ENCODE data around the gene QRICH1. TPM values are rescaled to one million over a fixed set of nuclear protein-coding genes. Genes with fewer than 3 reads are reported as not detected.

Gene QRICH1
- total RNA-seq, 1 experiment from 2014 or later = 151 TPM

DNA sequence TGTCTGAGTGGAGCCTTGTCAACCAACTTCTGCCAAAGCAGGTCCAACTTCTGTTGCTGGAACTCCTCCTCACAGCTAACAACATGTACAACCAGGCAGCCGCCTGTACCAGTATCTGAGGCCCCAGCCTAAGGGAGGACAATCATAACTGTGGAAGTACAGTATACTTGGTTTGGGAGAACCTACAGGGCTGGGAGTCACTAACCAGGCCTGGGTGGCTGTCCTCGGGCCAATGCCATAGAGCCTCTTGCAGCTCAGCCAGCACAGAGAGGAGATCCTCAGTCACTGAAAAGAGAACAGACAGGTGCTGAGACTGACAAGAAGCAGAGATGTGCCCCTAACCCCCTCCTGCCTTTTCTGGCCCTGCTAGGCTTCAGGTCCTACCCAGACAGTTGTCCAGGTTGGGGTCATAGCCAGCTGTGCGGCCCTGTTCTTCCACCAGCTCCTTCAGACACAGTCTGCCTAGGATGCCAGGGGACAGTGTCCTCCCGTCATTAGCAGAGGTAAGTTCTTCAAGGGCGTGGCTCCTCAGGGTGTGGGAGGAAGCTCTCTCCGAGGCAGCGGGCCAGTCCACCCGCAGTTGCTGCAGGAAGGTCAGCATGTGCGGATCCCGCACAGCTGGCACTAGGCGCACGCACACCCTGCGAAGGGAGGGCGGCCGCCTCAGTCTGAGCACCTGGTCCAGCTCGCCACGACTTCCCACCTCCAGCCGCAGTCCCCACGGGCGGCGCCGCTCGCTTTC lies 76.5 kb downstream of the QRICH1 start:
- Histone ChIP-seq H2BK12ac (ENCODE audit: insufficient read length, low read depth, low read length) (no peak overlapping the region), H3K79me2 (ENCODE audit: insufficient read depth, low read length) (no peaks in the 10 kb centered on the region), H3K18ac (ENCODE audit: insufficient read length, low read depth, low read length) (no peak overlapping the region), H2BK15ac (ENCODE audit: low read depth, low read length) (no peak overlapping the region), H3K56ac (ENCODE audit: insufficient read length, low read depth, low read length) (no peak overlapping the region), H4K5ac (ENCODE audit: insufficient read length, low read depth, low read length) (no peak overlapping the region), H2BK20ac (ENCODE audit: low read depth, low read length, poor library complexity, severe bottlenecking) (no peak overlapping the region), H3K4me2 (ENCODE audit: insufficient read depth, insufficient read length, low read length) (peak overlapping the region; percentile 37), H4K91ac (ENCODE audit: insufficient read length, low read depth, low read length) (no peak overlapping the region), H3K23me2 (ENCODE audit: insufficient read length, low read depth, low read length, poor library complexity, severe bottlenecking) (peaks cover 18% of the 10 kb centered on the region), H3K9ac (ENCODE audit: extremely low read depth, insufficient read length, low read length) (peak overlapping the region; percentile 17), H3K27ac (ENCODE audit: insufficient read length, low read depth, low read length) (no peak overlapping the region), H2BK120ac (ENCODE audit: low read depth, low read length, poor library complexity, severe bottlenecking) (no peak overlapping the region), H3K79me1 (ENCODE audit: insufficient read depth, low read depth, low read length, poor library complexity, severe bottlenecking) (no peaks in the 10 kb centered on the region), H3K4ac (ENCODE audit: low read depth, low read length) (no peak overlapping the region), H3K4me1 (ENCODE audit: insufficient read depth, low read length) (no peaks in the 10 kb centered on the region), H2BK5ac (ENCODE audit: insufficient read length, low read length) (no peak overlapping the region), H3K23ac (ENCODE audit: insufficient read length, low read depth, low read length) (no peak overlapping the region), H4K20me1 (ENCODE audit: control insufficient read depth, insufficient read depth, insufficient read length) (peaks cover 2% of the 10 kb centered on the region), H3K14ac (ENCODE audit: insufficient read depth, low read length) (no peak overlapping the region), H2AFZ (ENCODE audit: low read length) (no peak overlapping the region), H4K8ac (replicated peaks; ENCODE audit: insufficient read length, low read depth, low read length) (no peak overlapping the region), H2AK5ac (ENCODE audit: insufficient read length, low read length) (no peak overlapping the region), H3K27me3 (ENCODE audit: insufficient read depth, low read length) (no peaks in the 10 kb centered on the region), H3T11ph (ENCODE audit: low read length) (no peak overlapping the region), H3K9me3 (ENCODE audit: control insufficient read depth, low read depth, low read length) (no peaks in the 10 kb centered on the region)
- Mint-ChIP-seq H3K9me3 (no peaks in the 10 kb centered on the region), H3K27me3 (ENCODE audit: low read depth) (no peaks in the 10 kb centered on the region), H3K36me3 (ENCODE audit: insufficient read depth in 1 of 3, low read depth in 3 of 3) (peaks cover 16 to 44% (median 38%) of the 10 kb centered on the region in 3 experiments), H3K4me3 (peak overlapping the region; percentile 91 to 95), H3K4me1 (peaks cover 17 to 21% of the 10 kb centered on the region in 2 experiments), H3K27ac (peak overlapping the region in 1 of 3 experiments; percentile 49; a peak in 1 of 7 replicates)
- no peak for DNase-seq
- no CpG with 5 or more reads among the region's 23 CpGs for WGBS (ENCODE audit: extremely low coverage, insufficient read length, low lambda C conversion rate)
- TF ChIP-seq CTCF (conservative IDR thresholded peaks at IDR 0.05) = no peak
